Thyroid gland (tissue), 4 donors: ENCODE data around the gene RPTOR. TPM values are rescaled to one million over a fixed set of nuclear protein-coding genes. Genes with fewer than 3 reads are reported as not detected.
"Not testable (repeated sequence)": the region's sequence is repeated elsewhere in the genome, so short reads cannot be mapped to it uniquely, and the experiment has no call there.

Experiments used
- DNase-seq, 2 donors: peaks; one replicate each; pipeline ENCODE4 v3.0.0-alpha.2; 2019
- H3K27ac ChIP-seq, 3 donors: fragments of 200-600 bp; sonication (generic); 1 replicate in 2 of 3; 2 replicates in 1 of 3; pipeline ENCODE4 v1.5.1; 2016 to 2019; ENCODE audit warnings: mild to moderate bottlenecking in 1 of 3, moderate library complexity in 1 of 3
- H3K27me3 ChIP-seq: fragments of 200-600 bp; sonication (generic); one replicate; pipeline ENCODE4 v1.5.1; 2019
- H3K36me3 ChIP-seq, 2 donors: fragments of 200-600 bp; sonication (generic); one replicate each; pipeline ENCODE4 v1.5.1; 2016 to 2019
- H3K4me1 ChIP-seq, 2 donors: fragments of 200-600 bp; sonication (generic); one replicate each; pipeline ENCODE4 v1.5.1; 2017 to 2019
- H3K4me3 ChIP-seq, 3 donors: fragments of 200-600 bp; sonication (generic); replicated peaks in 1 of 3; 1 replicate in 2 of 3; 2 replicates in 1 of 3; pipeline ENCODE4 v1.5.1; 2016; ENCODE audit warnings: mild to moderate bottlenecking in 1 of 3
- H3K9me3 ChIP-seq: fragments of 200-600 bp; sonication (generic); one replicate; pipeline ENCODE4 v1.5.1; 2017
- CTCF ChIP-seq, 6 experiments: fragments of 200-600 bp in 3 of 6; fragments of 450-650 bp in 3 of 6; sonication (generic) in 3 of 6; IDR thresholded peaks; one replicate each; pipeline ENCODE4 v1.5.1; 2016 to 2019; ENCODE audit warnings: antibody characterized with exemption in 6 of 6, mild to moderate bottlenecking in 2 of 6, inconsistent platforms in 1 of 6, moderate library complexity in 1 of 6
- POLR2A ChIP-seq, 2 donors: fragments of 450-650 bp; IDR thresholded peaks; one replicate each; pipeline ENCODE4 v1.6.1; 2017; ENCODE audit warnings: antibody characterized with exemption in 2 of 2, mild to moderate bottlenecking in 2 of 2, moderate library complexity in 1 of 2
- WGBS, 2 donors: methylation state at CpG; one replicate each; pipeline ENCODE4 v1.1.5; 2017; 5-methylcytosine and 5-hydroxymethylcytosine counted together
- intact Hi-C: fragments of 100-400 bp; cut with DNase I; formaldehyde crosslinking; loops from one replicate; pipeline ENCODE4 v1.15.1; 2023
- total RNA-seq, 4 donors: library from RNA; depleted of rRNA; stranded (reverse); fragments of >200 nt; gene quantifications; one replicate each; pipeline ENCODE4 v1.2.3, GENCODE V29; 2016

The RPTOR gene
- total RNA-seq, 4 donors from 2014 or later, result 24.2 to 58.1 (median 34.5) TPM

GRCh38 chr17:80814491-80814890 is 269.9 kb downstream of the RPTOR start:
- intact Hi-C loops, result no loop called here
- DNase-seq, result no peak
- no peak overlapping the region for H3K27ac ChIP-seq
- H3K27me3 ChIP-seq, result no peaks in the 10 kb centered on the region
- H3K36me3 ChIP-seq, result no peaks in the 10 kb centered on the region
- no peaks in the 10 kb centered on the region for H3K9me3 ChIP-seq
- peaks cover under 1 to 1% of the 10 kb centered on the region in 2 donors for H3K4me1 ChIP-seq
- TF ChIP-seq CTCF (IDR thresholded peaks at IDR 0.05) (no peak), POLR2A (IDR thresholded peaks at IDR 0.05) (no peak)
- H3K4me3 ChIP-seq, result no peak overlapping the region
- WGBS, 2 donors, result 96 to 99% methylated on average over 9 of the region's 9 CpGs

GRCh38 chr17:80815151-80815681 is 270.6 kb downstream of the RPTOR start:
- H3K9me3 ChIP-seq, result no peaks in the 10 kb centered on the region
- WGBS, 2 donors, result 93 to 98% methylated on average over 5 to 10 of the region's 10 CpGs
- intact Hi-C loops, result no loop called here
- H3K36me3 ChIP-seq, result no peaks in the 10 kb centered on the region
- H3K27ac ChIP-seq, result no peak overlapping the region
- DNase-seq, result no peak
- no peak overlapping the region for H3K4me3 ChIP-seq
- TF ChIP-seq POLR2A (IDR thresholded peaks at IDR 0.05) (no peak), CTCF (IDR thresholded peaks at IDR 0.05) (no peak)
- peaks cover 4 to 5% of the 10 kb centered on the region in 2 donors for H3K4me1 ChIP-seq
- no peaks in the 10 kb centered on the region for H3K27me3 ChIP-seq

GRCh38 chr17:80815718-80816117 is 271.1 kb downstream of the RPTOR start:
- DNase-seq, H3K4me1 ChIP-seq, H3K9me3 ChIP-seq, H3K27me3 ChIP-seq, H3K4me3 ChIP-seq, H3K36me3 ChIP-seq, intact Hi-C loops, H3K27ac ChIP-seq: not testable (repeated sequence)
- 94 to 95% methylated on average over 23 of the region's 23 CpGs for WGBS, 2 donors

- Histone ChIP-seq H3K27me3 (no peaks in the 10 kb centered on the region), H3K27ac (no peak overlapping the region), H3K4me1 (peaks cover 4 to 5% of the 10 kb centered on the region in 2 donors), H3K4me3 (no peak overlapping the region), H3K36me3 (no peaks in the 10 kb centered on the region), H3K9me3 (no peaks in the 10 kb centered on the region)
- peak; percentile 14 to 41 for DNase-seq
- no peak for TF ChIP-seq POLR2A (IDR thresholded peaks at IDR 0.05)
- no peak for TF ChIP-seq CTCF (IDR thresholded peaks at IDR 0.05)
- intact Hi-C loops, result no loop called here
- WGBS, 2 donors, result 58 to 83% methylated on average over 22 to 24 of the region's 24 CpGs
Measured at GRCh38 chr17:80816241-80817103, 271.8 kb downstream of the RPTOR start.

- DNase-seq, result no peak
- WGBS, 2 donors, result 92 to 95% methylated on average over 11 of the region's 11 CpGs
- Histone ChIP-seq H3K4me1 (peaks cover 4 to 5% of the 10 kb centered on the region in 2 donors), H3K4me3 (no peak overlapping the region), H3K9me3 (no peaks in the 10 kb centered on the region), H3K27me3 (no peaks in the 10 kb centered on the region), H3K36me3 (no peaks in the 10 kb centered on the region), H3K27ac (no peak overlapping the region)
- intact Hi-C loops, result no loop called here
- TF ChIP-seq CTCF (IDR thresholded peaks at IDR 0.05), result no peak
Measured at GRCh38 chr17:80817321-80817845, 272.7 kb downstream of the RPTOR start.
